ENCODE data around the gene RSRC1. TPM values are rescaled to one million over a fixed set of nuclear protein-coding genes. Genes with fewer than 3 reads are reported as not detected.

Gene RSRC1
- total and polyA plus RNA-seq, 2 donors (not counting 1 experiment from before 2014, with no cell fraction given) = 4.5 to 54.6 TPM

GRCh38 chr3:158200955-158201354 lies 91.1 kb downstream of the RSRC1 start:
- Histone ChIP-seq H3K4me3 (ENCODE audit: control extremely low read depth in 1 of 5, extremely low read depth in 1 of 5, insufficient read depth in 1 of 5, low read depth in 2 of 5, low read length in 4 of 5) (no peak overlapping the region), H3K4me2 (replicated peaks; ENCODE audit: low read depth, low read length, poor library complexity, severe bottlenecking) (no peak overlapping the region), H2AFZ (ENCODE audit: insufficient read depth, low read depth, low read length, poor library complexity, severe bottlenecking) (no peak overlapping the region), H3K9me3 (ENCODE audit: control extremely low read depth in 1 of 3, control insufficient read depth in 2 of 3, insufficient read depth in 1 of 3, low read length in 2 of 3) (peaks cover 8 to 20% (median 17%) of the 10 kb centered on the region in 3 donors), H4K20me1 (ENCODE audit: control insufficient read depth, insufficient read depth, low read length, poor library complexity, severe bottlenecking) (no peaks in the 10 kb centered on the region), H3K4me1 (ENCODE audit: control insufficient read depth in 2 of 2, insufficient read depth in 2 of 2, low read length in 2 of 2) (no peaks in the 10 kb centered on the region), H3K9ac (ENCODE audit: low read length) (no peak overlapping the region), H3K27me3 (replicated peaks in 1 of 4; ENCODE audit: control extremely low read depth in 1 of 4, control insufficient read depth in 3 of 4, insufficient read depth in 4 of 4, low read length in 3 of 4) (no peaks in the 10 kb centered on the region), H3K27ac (ENCODE audit: low read length in 2 of 2) (no peak overlapping the region), H3K36me3 (replicated peaks in 1 of 2; ENCODE audit: control extremely low read depth in 1 of 2, control insufficient read depth in 1 of 2, extremely low read depth in 1 of 2, insufficient read depth in 2 of 2, low read length in 1 of 2) (peaks cover 3 to 4% of the 10 kb centered on the region in 2 experiments), H3K79me2 (ENCODE audit: control insufficient read depth, insufficient read depth, low read length) (no peaks in the 10 kb centered on the region)
- intact Hi-C loops (cut with micrococcal nuclease) = no loop called here
- TF ChIP-seq CTCF (IDR thresholded peaks at IDR 0.05) = no peak
- TF ChIP-seq EZH2 (IDR thresholded peaks at IDR 0.05; ENCODE audit: borderline replicate concordance, insufficient read depth, low read depth, low read length, poor library complexity, severe bottlenecking) = no peak
- ChIA-PET POLR2A (no interaction called here), CTCF (no interaction called here)
- no peak overlapping the region for H3K4me3 Mint-ChIP-seq
- DNase-seq = no peak
- H3K9me3 Mint-ChIP-seq (ENCODE audit: insufficient read depth) = peaks cover 19% of the 10 kb centered on the region
- ATAC-seq (ENCODE audit: low read depth) = no peak
- no peak overlapping the region for H3K27ac Mint-ChIP-seq
- no peaks in the 10 kb centered on the region for H3K4me1 Mint-ChIP-seq
- H3K27me3 Mint-ChIP-seq = no peaks in the 10 kb centered on the region

- Mint-ChIP-seq H3K27me3 (no peaks in the 10 kb centered on the region), H3K27ac (no peak overlapping the region), H3K4me3 (no peak overlapping the region), H3K4me1 (no peaks in the 10 kb centered on the region), H3K9me3 (ENCODE audit: insufficient read depth) (peaks cover 6% of the 10 kb centered on the region)
- H3K9ac ChIP-seq (ENCODE audit: low read length) = no peak overlapping the region
- peaks cover 5 to 10% (median 7%) of the 10 kb centered on the region in 3 donors for H3K9me3 ChIP-seq (ENCODE audit: control extremely low read depth in 1 of 3, control insufficient read depth in 2 of 3, insufficient read depth in 1 of 3, low read length in 2 of 3)
- no peak overlapping the region for H3K4me3 ChIP-seq (ENCODE audit: control extremely low read depth in 1 of 5, extremely low read depth in 1 of 5, insufficient read depth in 1 of 5, low read depth in 2 of 5, low read length in 4 of 5)
- H3K4me2 ChIP-seq (replicated peaks; ENCODE audit: low read depth, low read length, poor library complexity, severe bottlenecking) = no peak overlapping the region
- ChIA-PET CTCF (no interaction called here), POLR2A (no interaction called here)
- 83% methylated on average over 2 of the region's 2 CpGs for WGBS (ENCODE audit: insufficient coverage)
- DNase-seq (no peak), ATAC-seq (ENCODE audit: low read depth) (no peak)
- no peak overlapping the region for H3K27ac ChIP-seq (ENCODE audit: low read length in 2 of 2)
- H3K36me3 ChIP-seq (replicated peaks in 1 of 2; ENCODE audit: control extremely low read depth in 1 of 2, control insufficient read depth in 1 of 2, extremely low read depth in 1 of 2, insufficient read depth in 2 of 2, low read length in 1 of 2) = peaks cover 0 to 4% of the 10 kb centered on the region in 2 experiments
- TF ChIP-seq EZH2 (IDR thresholded peaks at IDR 0.05; ENCODE audit: borderline replicate concordance, insufficient read depth, low read depth, low read length, poor library complexity, severe bottlenecking) = no peak
- TF ChIP-seq CTCF (IDR thresholded peaks at IDR 0.05) = no peak
- no peaks in the 10 kb centered on the region for H3K4me1 ChIP-seq (ENCODE audit: control insufficient read depth in 2 of 2, insufficient read depth in 2 of 2, low read length in 2 of 2)
- no peak overlapping the region for H2AFZ ChIP-seq (ENCODE audit: insufficient read depth, low read depth, low read length, poor library complexity, severe bottlenecking)
- H4K20me1 ChIP-seq (ENCODE audit: control insufficient read depth, insufficient read depth, low read length, poor library complexity, severe bottlenecking) = no peaks in the 10 kb centered on the region
- H3K27me3 ChIP-seq (replicated peaks in 1 of 4; ENCODE audit: control extremely low read depth in 1 of 4, control insufficient read depth in 3 of 4, insufficient read depth in 4 of 4, low read length in 3 of 4) = no peaks in the 10 kb centered on the region
- intact Hi-C loops (cut with micrococcal nuclease) = no loop called here
- no peaks in the 10 kb centered on the region for H3K79me2 ChIP-seq (ENCODE audit: control insufficient read depth, insufficient read depth, low read length)
These were observed 95.4 kb downstream of the RSRC1 start for GRCh38 chr3:158205324-158205723.
